HCT116 (cell line): Measurements from ENCODE around the gene GPS1. TPM values are rescaled to one million over a fixed set of nuclear protein-coding genes. Genes with fewer than 3 reads are reported as not detected.

Experiments
- ATAC-seq: fragments of 200-7000 bp; cut with Tn5 transposase; 2 replicates; pipeline ENCODE4 v1.9.1; 2020; ENCODE audit warnings: mild to moderate bottlenecking, moderate library complexity
- BruUV-seq: library from RNA; stranded (reverse); fragments of 400-500 nt; replicated peaks from 2 replicates; lab custom pipeline; 2021; lab: Mats Ljungman, UMichigan
- CTCF ChIA-PET: fragments of 300-600 bp; sonication (Branson Sonifier 250); formaldehyde crosslinking; loops from one replicate; lab custom pipeline; 2021; ENCODE audit warnings: antibody characterized with exemption; lab: Charles Lee
- POLR2A ChIA-PET: fragments of 300-600, 350-600 bp; sonication (Branson Sonifier 250); formaldehyde crosslinking; loops from one replicate; lab custom pipeline; 2021; ENCODE audit warnings: antibody characterized with exemption; lab: Charles Lee
- RAD21 ChIA-PET, 2 experiments: fragments of 300-600 bp; sonication (Branson Sonifier 250); formaldehyde crosslinking; loops; one replicate each; lab custom pipeline; 2023; ENCODE audit warnings: low total read pairs in 2 of 2; ENCODE audit not compliant: uncharacterized antibody in 2 of 2, unreplicated experiment in 2 of 2, low non-redundant PET in 1 of 2; lab: Charles Lee
- DNase-seq: peaks from one replicate; pipeline ENCODE4 v3.0.0-alpha.2; 2010; ENCODE audit warnings: low read depth, low spot score
- H2AFZ ChIP-seq: fragments of 200-600 bp; shearing (Covaris generic), sonication (generic); 2 replicates; pipeline ENCODE4 v1.6.1; 2017; ENCODE audit warnings: low read depth, mixed run types, mixed read lengths, antibody characterized with exemption, low read length; ENCODE audit not compliant: poor library complexity, severe bottlenecking
- H3K27ac ChIP-seq: 2 replicates; pipeline ENCODE4 v1.5.1; 2012; ENCODE audit warnings: low read depth, low read length
- H3K27me3 ChIP-seq: fragments of 200-600 bp; sonication (generic); 2 replicates; pipeline ENCODE4 v1.6.1; 2016; ENCODE audit warnings: mixed run types, low read length, mixed read lengths; ENCODE audit not compliant: insufficient read depth
- H3K36me3 ChIP-seq, 2 experiments: fragments of 200-500 bp in 1 of 2; fragments of 200-600 bp in 1 of 2; sonication (Bioruptor generic) in 1 of 2; sonication (generic) in 1 of 2; 2 replicates each; pipeline versions ENCODE4 v1.5.1 to v1.6.1; 2014 to 2016; ENCODE audit warnings: low read length in 2 of 2, inconsistent platforms in 1 of 2, mixed read lengths in 1 of 2, mixed run types in 1 of 2; ENCODE audit not compliant: insufficient read depth in 2 of 2, control insufficient read depth in 1 of 2
- H3K4me1 ChIP-seq, 2 experiments: fragments of 200-600 bp in 1 of 2; sonication (generic) in 1 of 2; 2 replicates each; pipeline versions ENCODE4 v1.5.1 to v1.6.1; 2012 to 2017; ENCODE audit warnings: low read length in 2 of 2, inconsistent platforms in 1 of 2, mild to moderate bottlenecking in 1 of 2, mixed read lengths in 1 of 2, mixed run types in 1 of 2, moderate library complexity in 1 of 2; ENCODE audit not compliant: insufficient read depth in 2 of 2, control insufficient read depth in 1 of 2
- H3K4me2 ChIP-seq: fragments of 200-600 bp; sonication (generic); 2 replicates; pipeline ENCODE4 v1.6.1; 2017; ENCODE audit warnings: mixed run types, low read length, mixed read lengths
- H3K4me3 ChIP-seq, 2 experiments: fragments of 200-600 bp in 1 of 2; sonication (generic) in 1 of 2; replicated peaks in 1 of 2; 2 replicates each; pipeline ENCODE4 v1.5.1; 2011 to 2016; ENCODE audit warnings: low read length in 2 of 2, control low read depth in 1 of 2, low read depth in 1 of 2, mild to moderate bottlenecking in 1 of 2, mixed read lengths in 1 of 2, mixed run types in 1 of 2
- H3K79me2 ChIP-seq: fragments of 200-600 bp; sonication (generic); 2 replicates; pipeline ENCODE4 v1.6.1; 2017; ENCODE audit warnings: mild to moderate bottlenecking, mixed run types, low read length, moderate library complexity, mixed read lengths; ENCODE audit not compliant: insufficient read depth
- H3K9ac ChIP-seq: fragments of 200-600 bp; sonication (generic); 2 replicates; pipeline ENCODE4 v1.6.1; 2016; ENCODE audit warnings: low read length, mixed read lengths
- H3K9me2 ChIP-seq: fragments of 200-600 bp; sonication (generic), shearing (Covaris generic); 2 replicates; pipeline ENCODE4 v1.6.1; 2017; ENCODE audit warnings: mixed run types, mild to moderate bottlenecking, moderate library complexity; ENCODE audit not compliant: insufficient read depth
- H3K9me3 ChIP-seq, 2 experiments: fragments of 200-500 bp in 1 of 2; fragments of 200-600 bp in 1 of 2; sonication (Bioruptor generic) in 1 of 2; sonication (generic) in 1 of 2; 2 replicates each; pipeline ENCODE4 v1.6.1; 2014 to 2017; ENCODE audit warnings: low read length in 2 of 2, mixed read lengths in 2 of 2, inconsistent platforms in 1 of 2, low read depth in 1 of 2, mild to moderate bottlenecking in 1 of 2, mixed run types in 1 of 2, moderate library complexity in 1 of 2; ENCODE audit not compliant: control insufficient read depth in 1 of 2, insufficient read depth in 1 of 2
- H4K20me1 ChIP-seq: fragments of 200-600 bp; sonication (generic), shearing (Covaris generic); 2 replicates; pipeline ENCODE4 v1.6.1; 2017; ENCODE audit warnings: mixed run types, mild to moderate bottlenecking, moderate library complexity; ENCODE audit not compliant: insufficient read depth
- ATF3 ChIP-seq: IDR thresholded peaks from 2 replicates; pipeline ENCODE4 v1.6.1; 2012
- CBX3 ChIP-seq: IDR thresholded peaks from 2 replicates; pipeline ENCODE4 v1.6.1; 2012; ENCODE audit warnings: low read depth
- CEBPB ChIP-seq: IDR thresholded peaks from 2 replicates; pipeline ENCODE4 v1.6.1; 2012; ENCODE audit warnings: low read depth
- CTCF ChIP-seq, 3 experiments: fragments of 200-600 bp in 1 of 3; sonication (generic) in 1 of 3; IDR thresholded peaks in 2 of 3; conservative IDR thresholded peaks in 1 of 3; 2 replicates each; pipeline ENCODE4 v1.5.1; 2012 to 2017; ENCODE audit warnings: low read depth in 2 of 3, low read length in 2 of 3, antibody characterized with exemption in 1 of 3, borderline replicate concordance in 1 of 3, control low read depth in 1 of 3, mild to moderate bottlenecking in 1 of 3, mixed read lengths in 1 of 3, mixed run types in 1 of 3, moderate library complexity in 1 of 3; ENCODE audit not compliant: insufficient read depth in 1 of 3
- EGR1 ChIP-seq: IDR thresholded peaks from 2 replicates; pipeline ENCODE4 v1.6.1; 2012; ENCODE audit warnings: low read depth
- EZH2 ChIP-seq: fragments of 200-600 bp; sonication (generic); IDR thresholded peaks from 2 replicates; pipeline ENCODE4 v1.6.1; 2017; ENCODE audit warnings: antibody characterized with exemption, mixed run types
- EZH2phosphoT487 ChIP-seq: fragments of 200-600 bp; IDR thresholded peaks from 2 replicates; pipeline ENCODE4 v1.6.1; 2018; ENCODE audit warnings: antibody characterized with exemption, borderline replicate concordance
- JUND ChIP-seq: IDR thresholded peaks from 2 replicates; pipeline ENCODE4 v1.6.1; 2012
- MAX ChIP-seq: IDR thresholded peaks from 2 replicates; pipeline ENCODE4 v1.6.1; 2012
- POLR2AphosphoS5 ChIP-seq: IDR thresholded peaks from 2 replicates; pipeline ENCODE4 v1.6.1; 2011; ENCODE audit warnings: mild to moderate bottlenecking, low read depth, low read length, moderate library complexity
- RAD21 ChIP-seq: IDR thresholded peaks from 2 replicates; pipeline ENCODE4 v1.6.1; 2012; ENCODE audit warnings: low read depth, mild to moderate bottlenecking
- REST ChIP-seq: IDR thresholded peaks from 2 replicates; pipeline ENCODE4 v1.6.1; 2012; ENCODE audit warnings: low read depth
- SIN3A ChIP-seq: IDR thresholded peaks from 2 replicates; pipeline ENCODE4 v1.6.1; 2012; ENCODE audit warnings: low read depth
- SP1 ChIP-seq: IDR thresholded peaks from 2 replicates; pipeline ENCODE4 v1.6.1; 2012; ENCODE audit warnings: low read depth
- SRF ChIP-seq: IDR thresholded peaks from 2 replicates; pipeline ENCODE4 v1.6.1; 2012; ENCODE audit warnings: low read depth
- TCF7L2 ChIP-seq: IDR thresholded peaks from 2 replicates; pipeline ENCODE4 v1.7.0; 2011; ENCODE audit warnings: borderline replicate concordance, inconsistent platforms; ENCODE audit not compliant: insufficient read depth, insufficient read length; ENCODE audit errors: extremely low read depth
- YY1 ChIP-seq: IDR thresholded peaks from 2 replicates; pipeline ENCODE4 v1.6.1; 2011; ENCODE audit warnings: low read length, low read depth, moderate library complexity, mild to moderate bottlenecking; ENCODE audit not compliant: insufficient replicate concordance; ENCODE audit errors: extremely low read depth
- ZBTB33 ChIP-seq: IDR thresholded peaks from 2 replicates; pipeline ENCODE4 v1.6.1; 2011; ENCODE audit warnings: mild to moderate bottlenecking, low read length, moderate library complexity; ENCODE audit not compliant: insufficient replicate concordance; ENCODE audit errors: extremely low read depth
- intact Hi-C: fragments of 100-400 bp; cut with micrococcal nuclease; formaldehyde crosslinking; loops from 2 replicates; pipeline ENCODE4 v1.10.0; 2022
- total RNA-seq: library from RNA; stranded (reverse); gene quantifications from one replicate; pipeline ENCODE4 v1.2.1, GENCODE V29; 2021; ENCODE audit not compliant: unreplicated experiment

Gene GPS1
- total RNA-seq, 1 experiment from 2014 or later, result 205 TPM

- peak overlapping the region; percentile 95 for H3K4me2 ChIP-seq
- peak overlapping the region; percentile 94 for H3K9ac ChIP-seq
- intact Hi-C loops, result loop anchor here (2.0 to 10.0 kb wide), 3 partner anchors 63 to 379 kb away; partner anchors contain the start of genes FASN, HEXD and OGFOD3
- H3K79me2 ChIP-seq, result peaks cover 28% of the 10 kb centered on the region; the same call in 1 of the 2 replicates
- TF ChIP-seq ZBTB33, result no peak
- no peak for TF ChIP-seq CEBPB
- TF ChIP-seq EGR1, result no peak
- TF ChIP-seq SIN3A, result no peak
- TF ChIP-seq SRF, result no peak
- no peak for TF ChIP-seq RAD21
- TF ChIP-seq MAX, result no peak
- no peak for TF ChIP-seq YY1
- no peak for TF ChIP-seq CTCF (IDR thresholded peaks at IDR 0.05 in 2 of 3, conservative IDR thresholded peaks at IDR 0.05 in 1 of 3; ENCODE audit: borderline replicate concordance in 1 of 3, insufficient read depth in 1 of 3, low read depth in 2 of 3, low read length in 2 of 3)
- TF ChIP-seq SP1, result no peak
- no peak for TF ChIP-seq JUND
- no peak for TF ChIP-seq REST
- TF ChIP-seq EZH2phosphoT487, result no peak
- TF ChIP-seq CBX3, result no peak
- TF ChIP-seq ATF3, result no peak
- TF ChIP-seq EZH2, result no peak
- no peak for TF ChIP-seq POLR2AphosphoS5
- TF ChIP-seq TCF7L2, result no peak
- DNase-seq (no peak), ATAC-seq (no peak)
- ChIA-PET RAD21 (no interaction called here), CTCF (interaction anchor here (4.8 kb wide), 1 partner anchor 14 kb away, joined by 57 read pairs; the partner anchor contains the start of genes CENPX and LRRC45), POLR2A (interaction anchor here (1.6 kb wide), 1 partner anchor 13 kb away, joined by 4 read pairs; the partner anchor contains the start of genes CENPX and LRRC45)
- no peaks in the 10 kb centered on the region for H3K9me3 ChIP-seq
- TSS peak; percentile 87 for BruUV-seq
- no peaks in the 10 kb centered on the region for H3K27me3 ChIP-seq
- no peaks in the 10 kb centered on the region for H3K9me2 ChIP-seq
- H2AFZ ChIP-seq, result no peak overlapping the region
- H3K27ac ChIP-seq, result peak overlapping the region; percentile 91
- peaks cover 18 to 52% of the 10 kb centered on the region in 2 experiments for H3K4me1 ChIP-seq
- peak overlapping the region; percentile 92 to 93 for H3K4me3 ChIP-seq
- H3K36me3 ChIP-seq, result peaks cover 0 to 12% of the 10 kb centered on the region in 2 experiments; a peak in 1 of 4 replicates
- no peaks in the 10 kb centered on the region for H4K20me1 ChIP-seq
Observed at GRCh38 chr17:82035956-82036633, 15.6 kb upstream of the GPS1 start.
